Neural progenitor cell (in vitro differentiated cells): ENCODE data around the gene SOAT1.

Source experiments
- EZH2 ChIP-seq: fragments of 200-600 bp; sonication (generic); IDR thresholded peaks from 2 replicates; pipeline ENCODE4 v1.6.1; 2017; ENCODE audit warnings: antibody characterized with exemption, mild to moderate bottlenecking, moderate library complexity
- EZH2phosphoT487 ChIP-seq: fragments of 200-600 bp; sonication (generic); IDR thresholded peaks from 2 replicates; pipeline ENCODE4 v1.6.1; 2017; ENCODE audit warnings: antibody characterized with exemption
- TF ChIP-seq, protein P1 (sequence below): fragments of 200-600 bp; sonication (generic); IDR thresholded peaks from 2 replicates; pipeline ENCODE4 v1.5.1; 2017; ENCODE audit warnings: antibody characterized with exemption, mild to moderate bottlenecking

DNA sequence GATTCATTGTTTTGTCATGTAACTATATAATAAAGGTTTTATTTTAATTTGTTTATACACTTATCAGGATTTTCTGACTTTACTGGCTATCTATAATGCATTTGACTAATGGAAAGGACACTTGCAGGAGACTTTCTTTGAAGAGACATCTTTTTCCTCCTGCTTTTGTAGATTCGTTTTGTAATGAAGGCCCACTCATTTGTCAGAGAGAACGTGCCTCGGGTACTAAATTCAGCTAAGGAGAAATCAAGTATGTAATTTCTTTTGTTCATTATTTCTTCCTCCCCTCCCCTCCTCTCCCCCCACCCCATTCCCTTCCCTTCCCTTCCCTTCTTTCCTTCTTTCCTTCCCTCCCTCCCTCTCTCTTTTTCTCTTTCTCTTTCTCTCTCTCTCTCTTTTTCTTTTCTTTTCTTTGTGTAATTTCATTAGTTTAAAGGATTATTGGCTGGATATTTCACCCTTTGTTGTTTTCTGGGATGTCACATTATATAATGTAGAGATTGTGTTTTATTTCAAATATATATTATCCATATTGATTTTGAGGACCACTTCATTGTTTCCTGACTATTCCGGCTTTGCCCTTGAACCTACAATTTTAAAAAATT, 48.4 kb downstream of the SOAT1 start:
- TF ChIP-seq EZH2 (no peak), EZH2phosphoT487 (no peak)
- TF ChIP-seq, protein P1, sequence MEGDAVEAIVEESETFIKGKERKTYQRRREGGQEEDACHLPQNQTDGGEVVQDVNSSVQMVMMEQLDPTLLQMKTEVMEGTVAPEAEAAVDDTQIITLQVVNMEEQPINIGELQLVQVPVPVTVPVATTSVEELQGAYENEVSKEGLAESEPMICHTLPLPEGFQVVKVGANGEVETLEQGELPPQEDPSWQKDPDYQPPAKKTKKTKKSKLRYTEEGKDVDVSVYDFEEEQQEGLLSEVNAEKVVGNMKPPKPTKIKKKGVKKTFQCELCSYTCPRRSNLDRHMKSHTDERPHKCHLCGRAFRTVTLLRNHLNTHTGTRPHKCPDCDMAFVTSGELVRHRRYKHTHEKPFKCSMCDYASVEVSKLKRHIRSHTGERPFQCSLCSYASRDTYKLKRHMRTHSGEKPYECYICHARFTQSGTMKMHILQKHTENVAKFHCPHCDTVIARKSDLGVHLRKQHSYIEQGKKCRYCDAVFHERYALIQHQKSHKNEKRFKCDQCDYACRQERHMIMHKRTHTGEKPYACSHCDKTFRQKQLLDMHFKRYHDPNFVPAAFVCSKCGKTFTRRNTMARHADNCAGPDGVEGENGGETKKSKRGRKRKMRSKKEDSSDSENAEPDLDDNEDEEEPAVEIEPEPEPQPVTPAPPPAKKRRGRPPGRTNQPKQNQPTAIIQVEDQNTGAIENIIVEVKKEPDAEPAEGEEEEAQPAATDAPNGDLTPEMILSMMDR, result no peak
